ENCODE data around the gene ADM5. TPM values are rescaled to one million over a fixed set of nuclear protein-coding genes. Genes with fewer than 3 reads are reported as not detected.

The ADM5 gene
- total and polyA plus RNA-seq, 10 of the 15 experiments (the other 5 are each of a cell fraction or from before 2014, with no cell fraction given) = 0.05 to 6.0 (median 1.2) TPM; not detected in 1

GRCh38 chr19:49666120-49666444 is 23.3 kb upstream of the ADM5 start:
- BruUV-seq (replicated peaks) = TSS peak; percentile 77
- Histone ChIP-seq H3K79me2 (ENCODE audit: control insufficient read depth, insufficient read depth, low read length) (peaks cover 36% of the 10 kb centered on the region), H3K9ac (ENCODE audit: control insufficient read depth, insufficient read depth, low read length) (peak overlapping the region; percentile 97), H3K4me3 (peak overlapping the region; percentile 99), H2AFZ (ENCODE audit: control insufficient read depth, low read depth, low read length) (peak overlapping the region; percentile 68), H3K36me3 (ENCODE audit: control insufficient read depth in 2 of 2, insufficient read depth in 2 of 2, low read length in 1 of 2) (peaks cover 12 to 15% of the 10 kb centered on the region in 2 experiments), H3K4me2 (ENCODE audit: control insufficient read depth, insufficient read depth) (peak overlapping the region; percentile 81), H4K20me1 (ENCODE audit: control insufficient read depth, insufficient read depth) (peaks cover 4% of the 10 kb centered on the region), H3K4me1 (ENCODE audit: control insufficient read depth, insufficient read depth, low read length) (peaks cover 14% of the 10 kb centered on the region), H3K27me3 (replicated peaks in 1 of 2; ENCODE audit: control insufficient read depth in 2 of 2, insufficient read depth in 2 of 2, low read length in 1 of 2) (no peaks in the 10 kb centered on the region), H3K9me3 (replicated peaks; ENCODE audit: control insufficient read depth, insufficient read depth, low read length) (no peaks in the 10 kb centered on the region), H3K27ac (ENCODE audit: control insufficient read depth, insufficient read depth) (peak overlapping the region; percentile 88)
- ChIA-PET POLR2A (interaction anchor here (0.6 to 6.0 kb wide), 5 partner anchors 11 to 528 kb away, joined by 6 to 126 read pairs (median 7); partner anchors contain the start of genes AP2A1, NOSIP, PRMT1 and PRRG2), SMC1A (ENCODE audit: uncharacterized antibody, unreplicated experiment) (interaction anchor here (1.1 to 2.2 kb wide), 4 partner anchors 11 to 26 kb away, joined by 4 to 9 read pairs (median 6); partner anchors contain the start of gene RRAS), RAD21 (ENCODE audit: unreplicated experiment) (interaction anchor here (1.0 to 3.4 kb wide), 4 partner anchors 9 to 76 kb away, joined by 5 to 34 read pairs (median 8); partner anchors contain the start of genes PRMT1, RRAS and SCAF1), CTCF (interaction anchor here (0.7 to 5.5 kb wide), 6 partner anchors 10 to 96 kb away, joined by 3 to 80 read pairs (median 8); partner anchors contain the start of genes PRMT1, PRRG2, RRAS and SCAF1)
- FAIRE-seq (no peak), ATAC-seq (peak; percentile 6; the same call in 2 of the 3 replicates), DNase-seq (ENCODE audit: low read depth, low spot score) (no peak)
- peak; percentile 8; the same call in 1 of the 2 replicates for TF ChIP-seq HCFC1 (IDR thresholded peaks at IDR 0.05; ENCODE audit: low read length)
- TF ChIP-seq USF1 (IDR thresholded peaks at IDR 0.05; ENCODE audit: borderline replicate concordance, extremely low read length, insufficient read depth, low read depth, low read length) = no peak
- TF ChIP-seq RELB (IDR thresholded peaks at IDR 0.05; ENCODE audit: low read depth) = no peak
- no peak for TF ChIP-seq NR2C2 (IDR thresholded peaks at IDR 0.05; ENCODE audit: borderline replicate concordance, control insufficient read depth, insufficient read length, low read depth)
- intact Hi-C loops (cut with micrococcal nuclease; ENCODE audit: unreplicated experiment) (no loop called here), in situ Hi-C loops (cut with MboI) (loop anchor here (5.0 kb wide), 1 partner anchor 169 kb away; the partner anchor contains the start of gene RPS11)
- under 1% methylated on average over 9 of the region's 9 CpGs for WGBS (ENCODE audit: insufficient coverage, insufficient replicate concordance, low lambda C conversion rate, missing lambda C conversion rate)
